ENCODE data around the gene LSM2. TPM values are rescaled to one million over a fixed set of nuclear protein-coding genes. Genes with fewer than 3 reads are reported as not detected.
A peak's percentile ranks its signal among the peaks of the same experiment; 100 is the strongest.

Gene LSM2
- total and polyA plus RNA-seq, 9 of the 15 experiments (the other 6 are each of a cell fraction or from before 2014, with no cell fraction given): 154 to 407 (median 223) TPM

DNA sequence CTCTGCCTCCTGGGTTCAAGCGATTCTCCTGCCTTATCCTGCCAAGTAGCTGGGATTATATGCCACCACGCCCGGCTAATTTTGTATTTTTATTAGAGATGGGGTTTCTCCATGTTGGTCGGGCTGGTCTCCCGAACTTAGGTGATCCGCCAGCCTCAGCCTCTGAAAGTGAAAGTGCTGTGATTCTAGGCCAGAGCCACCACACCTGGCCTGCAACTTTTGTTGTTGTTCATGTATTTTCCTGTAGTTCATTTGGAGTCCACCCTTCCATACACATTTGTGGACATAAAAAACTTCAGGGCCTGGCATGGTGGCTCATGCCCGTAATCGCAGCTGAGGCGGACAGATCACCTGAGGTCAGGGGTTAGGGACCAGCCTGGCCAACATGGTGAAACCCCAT, 35.3 kb upstream of the LSM2 start (continued):
- TF ChIP-seq, protein P1, sequence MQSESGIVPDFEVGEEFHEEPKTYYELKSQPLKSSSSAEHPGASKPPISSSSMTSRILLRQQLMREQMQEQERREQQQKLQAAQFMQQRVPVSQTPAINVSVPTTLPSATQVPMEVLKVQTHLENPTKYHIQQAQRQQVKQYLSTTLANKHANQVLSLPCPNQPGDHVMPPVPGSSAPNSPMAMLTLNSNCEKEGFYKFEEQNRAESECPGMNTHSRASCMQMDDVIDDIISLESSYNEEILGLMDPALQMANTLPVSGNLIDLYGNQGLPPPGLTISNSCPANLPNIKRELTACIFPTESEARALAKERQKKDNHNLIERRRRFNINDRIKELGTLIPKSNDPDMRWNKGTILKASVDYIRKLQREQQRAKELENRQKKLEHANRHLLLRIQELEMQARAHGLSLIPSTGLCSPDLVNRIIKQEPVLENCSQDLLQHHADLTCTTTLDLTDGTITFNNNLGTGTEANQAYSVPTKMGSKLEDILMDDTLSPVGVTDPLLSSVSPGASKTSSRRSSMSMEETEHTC (IDR thresholded peaks at IDR 0.05): 0 out of 2 replicates have a peak, but pooled peaks have one; percentile 9
- TF ChIP-seq WHSC1 (IDR thresholded peaks at IDR 0.05; ENCODE audit: low read length): no peak
- TF ChIP-seq ZBTB11 (CRISPR knock-in tag; IDR thresholded peaks at IDR 0.05): no peak
- no peak for TF ChIP-seq TSC22D4 (tag; IDR thresholded peaks at IDR 0.05)
- TF ChIP-seq ZBTB49 (CRISPR knock-in tag; IDR thresholded peaks at IDR 0.05; ENCODE audit: borderline replicate concordance): 0 out of 2 replicates have a peak, but pooled peaks have one; percentile 68
- no peak for TF ChIP-seq ZNF551 (CRISPR knock-in tag; IDR thresholded peaks at IDR 0.05)
- TF ChIP-seq, protein P2, sequence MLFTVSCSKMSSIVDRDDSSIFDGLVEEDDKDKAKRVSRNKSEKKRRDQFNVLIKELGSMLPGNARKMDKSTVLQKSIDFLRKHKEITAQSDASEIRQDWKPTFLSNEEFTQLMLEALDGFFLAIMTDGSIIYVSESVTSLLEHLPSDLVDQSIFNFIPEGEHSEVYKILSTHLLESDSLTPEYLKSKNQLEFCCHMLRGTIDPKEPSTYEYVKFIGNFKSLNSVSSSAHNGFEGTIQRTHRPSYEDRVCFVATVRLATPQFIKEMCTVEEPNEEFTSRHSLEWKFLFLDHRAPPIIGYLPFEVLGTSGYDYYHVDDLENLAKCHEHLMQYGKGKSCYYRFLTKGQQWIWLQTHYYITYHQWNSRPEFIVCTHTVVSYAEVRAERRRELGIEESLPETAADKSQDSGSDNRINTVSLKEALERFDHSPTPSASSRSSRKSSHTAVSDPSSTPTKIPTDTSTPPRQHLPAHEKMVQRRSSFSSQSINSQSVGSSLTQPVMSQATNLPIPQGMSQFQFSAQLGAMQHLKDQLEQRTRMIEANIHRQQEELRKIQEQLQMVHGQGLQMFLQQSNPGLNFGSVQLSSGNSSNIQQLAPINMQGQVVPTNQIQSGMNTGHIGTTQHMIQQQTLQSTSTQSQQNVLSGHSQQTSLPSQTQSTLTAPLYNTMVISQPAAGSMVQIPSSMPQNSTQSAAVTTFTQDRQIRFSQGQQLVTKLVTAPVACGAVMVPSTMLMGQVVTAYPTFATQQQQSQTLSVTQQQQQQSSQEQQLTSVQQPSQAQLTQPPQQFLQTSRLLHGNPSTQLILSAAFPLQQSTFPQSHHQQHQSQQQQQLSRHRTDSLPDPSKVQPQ (CRISPR knock-in tag; IDR thresholded peaks at IDR 0.05; ENCODE audit: borderline replicate concordance): no peak
